HUDEP-2 (cell line): ENCODE measurements around the gene MICU2.

Experiments
- DNase-seq, 76 experiments: peaks; one replicate each; lab custom pipeline; 2025; ENCODE audit not compliant: unreplicated experiment in 76 of 76; lab: John Stamatoyannopoulos, UW

The MICU2 gene

GRCh38 chr13:21548577-21548976, 55.4 kb downstream of the MICU2 start:
- DNase-seq: no peak

GRCh38 chr13:21546372-21546771, 57.6 kb downstream of the MICU2 start:
- no peak for DNase-seq

GRCh38 chr13:21544515-21544914, 59.5 kb downstream of the MICU2 start:
- no peak for DNase-seq

GRCh38 chr13:21542563-21542962, 61.4 kb downstream of the MICU2 start:
- no peak for DNase-seq

- peak in 10 of 76 experiments; percentile 3 to 37 (median 15) for DNase-seq
These were observed 62.0 kb downstream of the MICU2 start for GRCh38 chr13:21541980-21542379.

- DNase-seq: no peak
These were observed 62.7 kb downstream of the MICU2 start for GRCh38 chr13:21541271-21541670.

- DNase-seq: no peak
These were observed 64.3 kb downstream of the MICU2 start for GRCh38 chr13:21539687-21540086.

GRCh38 chr13:21538753-21539152, 65.2 kb downstream of the MICU2 start:
- peak in 8 of 76 experiments; percentile 6 to 39 (median 14) for DNase-seq

GRCh38 chr13:21538280-21538679, 65.7 kb downstream of the MICU2 start:
- DNase-seq: no peak

GRCh38 chr13:21537105-21537504, 66.9 kb downstream of the MICU2 start:
- peak in 16 of 76 experiments; percentile 8 to 52 (median 23) for DNase-seq

GRCh38 chr13:21534760-21535159, 69.2 kb downstream of the MICU2 start:
- no peak for DNase-seq

GRCh38 chr13:21531455-21531854, 72.5 kb downstream of the MICU2 start:
- DNase-seq: no peak

- peak in 14 of 76 experiments; percentile 4 to 58 (median 20) for DNase-seq
These were observed 73.3 kb downstream of the MICU2 start for GRCh38 chr13:21530656-21531055.

GRCh38 chr13:21529146-21529893, 74.7 kb downstream of the MICU2 start:
- peak in 16 of 76 experiments; percentile 6 to 61 (median 24) for DNase-seq

GRCh38 chr13:21528616-21529015, 75.4 kb downstream of the MICU2 start:
- no peak for DNase-seq

- DNase-seq: peak in 2 of 76 experiments; percentile 3 to 12
These were observed 77.0 kb downstream of the MICU2 start for GRCh38 chr13:21526707-21527540.

- peak in 73 of 76 experiments; percentile 51 to 98 (median 86) for DNase-seq
These were observed 81.1 kb downstream of the MICU2 start for GRCh38 chr13:21522847-21523246.

GRCh38 chr13:21522130-21522529, 81.8 kb downstream of the MICU2 start:
- DNase-seq: peak in 9 of 76 experiments; percentile 13 to 69 (median 37)

- no peak for DNase-seq
These were observed 85.3 kb downstream of the MICU2 start for GRCh38 chr13:21518617-21519144.

GRCh38 chr13:21517576-21517975, 86.4 kb downstream of the MICU2 start:
- DNase-seq: no peak

GRCh38 chr13:21516805-21517204, 87.2 kb downstream of the MICU2 start:
- peak in 29 of 76 experiments; percentile 5 to 72 (median 37) for DNase-seq
